Pons (tissue), 1 donor: Measurements from ENCODE around the gene CUBN.

Experiments used
- DNase-seq: peaks from one replicate; pipeline ENCODE4 v3.0.0-alpha.2; 2016; ENCODE audit warnings: low spot score

The CUBN gene

GRCh38 chr10:17010363-17011145, 119.1 kb downstream of the CUBN start:
- no peak for DNase-seq

- no peak for DNase-seq
These were observed 120.4 kb downstream of the CUBN start for GRCh38 chr10:17009212-17009700.

GRCh38 chr10:17007418-17007770, 122.2 kb downstream of the CUBN start:
- DNase-seq: no peak

GRCh38 chr10:17006631-17007417, 122.8 kb downstream of the CUBN start:
- DNase-seq: no peak

- no peak for DNase-seq
These were observed 123.7 kb downstream of the CUBN start for GRCh38 chr10:17005621-17006566.

- DNase-seq: no peak
These were observed 124.7 kb downstream of the CUBN start for GRCh38 chr10:17004801-17005380.

- no peak for DNase-seq
These were observed 125.8 kb downstream of the CUBN start for GRCh38 chr10:17003651-17004286.

- DNase-seq: no peak
These were observed 126.5 kb downstream of the CUBN start for GRCh38 chr10:17003151-17003550.

GRCh38 chr10:17001961-17002749, 127.5 kb downstream of the CUBN start:
- DNase-seq: no peak

- no peak for DNase-seq
These were observed 128.3 kb downstream of the CUBN start for GRCh38 chr10:17001297-17001744.

- DNase-seq: no peak
These were observed 129.8 kb downstream of the CUBN start for GRCh38 chr10:16999665-17000451.

GRCh38 chr10:16996530-16996964, 133.1 kb downstream of the CUBN start:
- no peak for DNase-seq

GRCh38 chr10:16995867-16996529, 133.6 kb downstream of the CUBN start:
- DNase-seq: no peak

GRCh38 chr10:16993186-16993585, 136.4 kb downstream of the CUBN start:
- no peak for DNase-seq

- no peak for DNase-seq
These were observed 136.9 kb downstream of the CUBN start for GRCh38 chr10:16992611-16993119.

- DNase-seq: no peak
These were observed 138.6 kb downstream of the CUBN start for GRCh38 chr10:16991011-16991410.

- DNase-seq: no peak
These were observed 139.8 kb downstream of the CUBN start for GRCh38 chr10:16989826-16990293.

GRCh38 chr10:16988900-16989299, 140.7 kb downstream of the CUBN start:
- no peak for DNase-seq
